ENCODE data around the gene PRIMPOL. TPM values are rescaled to one million over a fixed set of nuclear protein-coding genes. Genes with fewer than 3 reads are reported as not detected.
"Not testable (repeated sequence)": the region's sequence is repeated elsewhere in the genome, so short reads cannot be mapped to it uniquely, and the experiment has no call there.

The PRIMPOL gene
- total RNA-seq, 1 donor from 2014 or later = 49.3 TPM

DNA sequence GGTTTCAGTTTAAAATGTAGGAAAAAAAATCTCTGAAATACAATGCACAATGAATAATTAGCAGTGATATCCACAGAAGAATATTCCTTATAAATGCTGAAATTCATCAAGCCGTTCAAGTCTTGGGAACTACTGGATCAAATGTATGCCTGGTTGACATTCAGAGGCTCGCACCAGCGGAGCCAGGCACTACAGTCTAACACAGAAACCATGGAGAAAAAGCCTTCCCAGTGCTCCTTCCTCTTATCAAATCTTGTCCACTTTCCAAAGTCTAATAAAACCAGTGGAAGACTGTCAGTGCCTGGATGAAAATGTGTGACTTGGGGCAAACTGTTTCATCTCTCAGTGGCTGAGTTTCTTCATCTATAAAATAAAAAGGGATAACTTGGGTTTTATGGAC, 48.4 kb downstream of the PRIMPOL start:
- FAIRE-seq (no peak), DNase-seq (ENCODE audit: low spot score in 2 of 2) (no peak)

GRCh38 chr4:184699941-184700340, 50.4 kb downstream of the PRIMPOL start:
- no peak for FAIRE-seq
- no peak for DNase-seq (ENCODE audit: low spot score in 2 of 2)

GRCh38 chr4:184702114-184702513, 52.6 kb downstream of the PRIMPOL start:
- DNase-seq (ENCODE audit: low spot score in 2 of 2) = no peak
- no peak for FAIRE-seq

GRCh38 chr4:184705692-184706091, 56.2 kb downstream of the PRIMPOL start:
- no peak for FAIRE-seq
- no peak for DNase-seq (ENCODE audit: low spot score in 2 of 2)

GRCh38 chr4:184706453-184706852, 56.9 kb downstream of the PRIMPOL start:
- DNase-seq (ENCODE audit: low spot score in 2 of 2) = no peak
- FAIRE-seq = no peak

DNA sequence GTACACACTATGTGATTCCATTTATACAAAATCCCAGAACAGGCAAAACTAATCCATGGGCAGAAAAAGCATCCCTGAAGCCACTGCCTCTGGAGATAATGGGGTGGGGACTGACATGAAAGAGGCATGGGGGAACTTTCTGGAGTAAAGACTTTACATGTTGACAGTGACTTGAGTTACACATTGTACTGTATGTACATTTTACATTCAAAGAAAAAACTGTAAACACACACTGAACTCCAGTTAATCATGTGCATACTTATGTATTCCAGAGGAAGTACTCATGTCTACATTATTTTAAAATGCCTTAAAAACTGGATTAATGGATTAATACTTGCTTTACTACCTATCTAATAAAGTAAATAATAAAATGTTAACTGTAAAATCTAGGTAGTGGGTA, 62.8 kb downstream of the PRIMPOL start:
- no peak for FAIRE-seq

DNA sequence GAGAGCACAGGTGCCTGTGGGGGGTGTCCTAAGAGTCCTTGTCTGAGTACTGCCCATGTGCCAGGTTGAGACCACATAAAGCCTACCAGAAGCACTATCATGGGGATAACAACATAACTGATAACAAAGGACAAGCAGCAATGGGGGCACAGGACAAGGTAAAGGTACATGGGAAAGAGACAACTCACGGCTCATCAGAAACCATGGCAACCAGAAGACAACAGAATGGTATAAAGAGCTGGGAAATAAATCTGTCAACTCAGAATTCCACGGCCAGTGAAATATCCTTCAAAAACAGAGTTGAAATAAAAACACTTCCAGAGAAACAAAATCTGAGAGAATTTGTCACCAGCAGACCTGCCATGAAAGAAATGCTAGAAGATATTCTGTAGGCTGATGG, 64.3 kb downstream of the PRIMPOL start:
- FAIRE-seq (no peak), DNase-seq (ENCODE audit: low spot score in 2 of 2) (no peak)

More for the DNA sequence above, 62.8 kb downstream of the PRIMPOL start:
- no peak for DNase-seq (ENCODE audit: low spot score in 2 of 2)

GRCh38 chr4:184715526-184715925, 66.0 kb downstream of the PRIMPOL start:
- FAIRE-seq (no peak), DNase-seq (ENCODE audit: low spot score in 2 of 2) (no peak)

GRCh38 chr4:184719407-184719806, 69.9 kb downstream of the PRIMPOL start:
- FAIRE-seq = no peak
- DNase-seq (ENCODE audit: low spot score in 2 of 2) = no peak

GRCh38 chr4:184721254-184721653, 71.7 kb downstream of the PRIMPOL start:
- DNase-seq (ENCODE audit: low spot score in 2 of 2) (no peak), FAIRE-seq (no peak)

- FAIRE-seq = no peak
- DNase-seq (ENCODE audit: low spot score in 2 of 2) = no peak
Measured at GRCh38 chr4:184722798-184723197, 73.3 kb downstream of the PRIMPOL start.

DNA sequence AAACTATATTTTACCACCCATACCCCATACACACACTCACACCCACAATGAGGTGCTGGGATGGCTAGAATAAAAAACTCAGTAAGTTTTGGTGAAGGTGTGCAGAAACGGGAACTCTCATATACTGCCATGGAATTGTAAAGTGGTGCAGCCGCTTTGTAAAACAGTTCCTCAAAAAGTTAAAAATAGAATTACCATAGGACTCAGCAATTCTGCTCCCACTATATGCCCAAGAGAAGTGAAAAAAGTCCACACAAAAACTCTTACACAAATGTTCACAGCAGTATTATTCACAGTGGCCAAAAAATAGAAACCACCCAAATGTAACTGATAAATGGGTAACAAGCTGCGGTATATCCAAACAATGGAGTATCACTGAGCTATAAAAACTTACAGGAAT, 77.9 kb downstream of the PRIMPOL start:
- FAIRE-seq (no peak), DNase-seq (ENCODE audit: low spot score in 2 of 2) (no peak)

- FAIRE-seq (no peak), DNase-seq (ENCODE audit: low spot score in 2 of 2) (no peak)
Measured at GRCh38 chr4:184728858-184729257, 79.3 kb downstream of the PRIMPOL start.

GRCh38 chr4:184729946-184730345, 80.4 kb downstream of the PRIMPOL start:
- FAIRE-seq = no peak
- no peak for DNase-seq (ENCODE audit: low spot score in 2 of 2)

DNA sequence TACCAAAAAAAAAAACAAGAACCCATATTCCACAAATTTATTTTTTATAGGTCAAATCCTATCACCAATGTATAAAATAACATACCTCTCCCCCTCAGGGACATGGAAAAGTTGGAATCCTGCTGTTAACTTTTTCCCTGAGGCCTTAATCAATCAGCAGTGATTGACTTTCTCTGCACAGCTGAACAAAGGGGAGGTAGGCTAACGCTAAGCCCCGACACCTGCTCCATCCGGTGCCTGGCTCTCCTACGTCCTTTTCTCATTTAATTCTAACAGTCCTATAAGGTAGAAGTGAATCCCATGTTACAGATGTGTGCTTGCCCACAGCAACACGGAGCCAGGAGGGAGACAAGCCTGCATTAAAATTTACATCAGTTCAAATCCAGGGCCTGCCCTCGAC, 81.5 kb downstream of the PRIMPOL start:
- FAIRE-seq (no peak), DNase-seq (ENCODE audit: low spot score in 2 of 2) (no peak)

- no peak for DNase-seq (ENCODE audit: low spot score in 2 of 2)
- FAIRE-seq = no peak
Measured at GRCh38 chr4:184732126-184732525, 82.6 kb downstream of the PRIMPOL start.

DNA sequence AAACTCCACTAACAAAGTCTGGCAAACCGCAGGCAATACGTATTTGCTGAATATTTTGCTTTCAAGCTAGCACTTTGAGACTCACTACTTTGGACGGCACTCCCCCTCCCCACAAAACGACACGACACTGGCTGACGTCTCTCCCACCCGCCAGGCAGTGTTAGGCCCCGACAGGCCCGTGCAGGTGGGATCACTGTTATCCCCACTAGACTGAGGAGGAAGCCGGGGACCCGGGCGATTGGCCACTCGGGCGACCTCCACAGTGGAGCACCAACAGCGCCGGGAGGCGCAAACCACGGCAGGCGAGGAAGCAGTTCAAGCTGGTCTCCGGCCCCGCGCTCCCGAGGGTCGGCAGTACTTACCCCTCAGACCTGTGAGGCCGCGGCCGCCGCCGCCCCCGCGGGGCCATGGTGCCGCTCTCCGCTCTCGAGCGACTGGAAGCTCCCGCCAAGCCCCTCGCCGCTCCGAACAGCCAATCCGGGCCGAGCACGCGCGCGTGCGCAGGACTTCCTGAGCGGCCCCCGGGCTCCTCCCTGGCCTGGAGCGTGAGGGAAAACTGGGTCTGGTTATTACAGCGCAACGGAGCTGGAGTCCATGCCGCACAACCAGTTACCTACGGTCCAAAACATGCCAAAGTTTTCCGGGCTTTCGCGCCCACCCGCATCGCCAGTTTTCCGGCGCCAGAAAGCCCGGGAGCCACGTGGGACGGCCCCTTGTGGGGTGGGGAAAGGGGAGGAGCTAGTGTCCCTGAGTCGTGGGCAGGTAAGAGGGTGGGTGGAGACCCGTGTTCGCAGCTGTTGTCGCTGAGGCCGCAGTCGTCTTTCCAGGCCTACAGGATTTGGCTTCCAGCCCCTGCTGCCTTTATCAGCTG, 84.4 kb downstream of the PRIMPOL start, which contains the start of gene CENPU:
TSS of gene CENPU (minus strand) at position 443 of the 871 bp plus-strand sequence. CDS start at position 409, 34 bp downstream.
- FAIRE-seq (no peak), DNase-seq (ENCODE audit: low spot score in 2 of 2) (peak; percentile 95 to 97)

- no peak for FAIRE-seq
- no peak for DNase-seq (ENCODE audit: low spot score in 2 of 2)
Measured at GRCh38 chr4:184734758-184735157, 85.2 kb downstream of the PRIMPOL start.

DNA sequence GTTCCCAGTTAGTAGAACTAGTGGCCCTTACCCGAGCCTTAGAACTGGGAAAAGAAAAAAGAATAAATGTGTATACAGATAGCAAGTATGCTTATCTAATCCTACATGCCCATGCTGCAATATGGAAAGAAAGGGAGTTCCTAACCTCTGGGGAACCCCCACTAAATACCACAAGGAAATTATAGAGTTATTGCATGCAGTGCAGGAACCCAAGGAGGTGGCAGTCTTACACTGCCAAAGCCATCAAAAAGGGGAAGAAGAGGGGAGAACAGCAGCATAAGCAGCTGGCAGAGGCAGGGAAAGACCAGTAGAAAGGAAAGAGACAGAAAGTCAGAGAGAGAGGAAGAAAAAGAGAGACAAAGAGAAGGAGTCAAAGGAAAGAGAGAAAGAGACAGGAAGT, 90.0 kb downstream of the PRIMPOL start:
- DNase-seq (ENCODE audit: low spot score in 2 of 2); FAIRE-seq: not testable (repeated sequence)

- no peak for FAIRE-seq
- DNase-seq (ENCODE audit: low spot score in 2 of 2) = no peak
Measured at GRCh38 chr4:184740980-184741391, 91.4 kb downstream of the PRIMPOL start.

DNA sequence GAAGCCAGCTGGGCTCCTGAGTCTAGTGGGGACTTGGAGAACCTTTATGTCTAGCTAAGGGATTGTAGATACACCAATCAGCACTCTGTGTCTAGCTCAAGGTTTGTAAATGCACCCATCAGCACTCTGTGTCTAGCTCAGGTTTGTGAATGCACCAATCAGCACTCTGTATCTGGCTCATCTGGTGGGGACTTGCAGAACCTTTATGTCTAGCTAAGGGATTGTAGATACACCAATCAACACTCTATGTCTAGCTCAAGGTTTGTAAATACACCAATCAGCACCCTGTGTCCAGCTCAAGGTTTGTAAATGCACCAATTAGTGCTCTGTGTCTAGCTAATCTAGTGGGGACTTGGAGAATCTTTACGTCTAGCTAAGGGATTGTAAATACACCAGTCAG, 92.1 kb downstream of the PRIMPOL start:
- DNase-seq (ENCODE audit: low spot score in 2 of 2); FAIRE-seq: not testable (repeated sequence)

GRCh38 chr4:184743650-184744049, 94.1 kb downstream of the PRIMPOL start:
- FAIRE-seq = no peak
- no peak for DNase-seq (ENCODE audit: low spot score in 2 of 2)

Data from frontal cortex (tissue), 4 donors.